Thyroid gland (tissue), 4 donors: Measurements from ENCODE around the gene KIF1C.

Experiments
- POLR2A ChIP-seq, 2 donors: fragments of 450-650 bp; IDR thresholded peaks; one replicate each; pipeline ENCODE4 v1.6.1; 2017; ENCODE audit warnings: antibody characterized with exemption in 2 of 2, mild to moderate bottlenecking in 2 of 2, moderate library complexity in 1 of 2
- TF ChIP-seq, protein P1 (sequence below), 6 experiments: fragments of 200-600 bp in 3 of 6; fragments of 450-650 bp in 3 of 6; sonication (generic) in 3 of 6; IDR thresholded peaks; one replicate each; pipeline ENCODE4 v1.5.1; 2016 to 2019; ENCODE audit warnings: antibody characterized with exemption in 6 of 6, mild to moderate bottlenecking in 2 of 6, inconsistent platforms in 1 of 6, moderate library complexity in 1 of 6

DNA sequence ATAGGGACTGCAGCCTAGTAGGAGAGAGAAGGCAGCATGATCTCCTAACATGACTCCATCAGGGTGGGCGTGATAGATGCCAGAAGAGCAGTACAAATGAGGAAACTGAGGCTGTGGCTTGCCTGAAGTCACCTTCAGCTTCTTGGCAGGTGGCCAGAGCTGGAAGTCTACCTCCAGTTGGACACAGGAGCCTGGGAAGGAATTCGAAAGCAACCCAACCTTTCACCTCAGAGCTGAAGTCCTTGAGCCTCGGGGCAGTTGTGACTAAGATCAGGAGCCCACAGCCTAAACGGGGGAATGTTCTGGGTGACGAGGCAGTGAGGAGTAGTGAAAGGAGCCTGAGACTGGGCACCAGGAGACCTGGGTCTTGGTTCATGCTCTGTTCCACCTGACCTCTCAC, 46.9 kb downstream of the KIF1C start:
- TF ChIP-seq, protein P1, sequence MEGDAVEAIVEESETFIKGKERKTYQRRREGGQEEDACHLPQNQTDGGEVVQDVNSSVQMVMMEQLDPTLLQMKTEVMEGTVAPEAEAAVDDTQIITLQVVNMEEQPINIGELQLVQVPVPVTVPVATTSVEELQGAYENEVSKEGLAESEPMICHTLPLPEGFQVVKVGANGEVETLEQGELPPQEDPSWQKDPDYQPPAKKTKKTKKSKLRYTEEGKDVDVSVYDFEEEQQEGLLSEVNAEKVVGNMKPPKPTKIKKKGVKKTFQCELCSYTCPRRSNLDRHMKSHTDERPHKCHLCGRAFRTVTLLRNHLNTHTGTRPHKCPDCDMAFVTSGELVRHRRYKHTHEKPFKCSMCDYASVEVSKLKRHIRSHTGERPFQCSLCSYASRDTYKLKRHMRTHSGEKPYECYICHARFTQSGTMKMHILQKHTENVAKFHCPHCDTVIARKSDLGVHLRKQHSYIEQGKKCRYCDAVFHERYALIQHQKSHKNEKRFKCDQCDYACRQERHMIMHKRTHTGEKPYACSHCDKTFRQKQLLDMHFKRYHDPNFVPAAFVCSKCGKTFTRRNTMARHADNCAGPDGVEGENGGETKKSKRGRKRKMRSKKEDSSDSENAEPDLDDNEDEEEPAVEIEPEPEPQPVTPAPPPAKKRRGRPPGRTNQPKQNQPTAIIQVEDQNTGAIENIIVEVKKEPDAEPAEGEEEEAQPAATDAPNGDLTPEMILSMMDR (IDR thresholded peaks at IDR 0.05): no peak
- TF ChIP-seq POLR2A (IDR thresholded peaks at IDR 0.05): no peak
